GM21723 (cell line): Measurements from ENCODE around the gene MEAF6.

Experiments
- ATAC-seq: cut with Tn5 transposase; IDR thresholded peaks from one replicate; pipeline ENCODE4 v1.9.1; 2021; ENCODE audit warnings: mild to moderate bottlenecking, moderate library complexity; ENCODE audit not compliant: unreplicated experiment

MEAF6 gene

DNA sequence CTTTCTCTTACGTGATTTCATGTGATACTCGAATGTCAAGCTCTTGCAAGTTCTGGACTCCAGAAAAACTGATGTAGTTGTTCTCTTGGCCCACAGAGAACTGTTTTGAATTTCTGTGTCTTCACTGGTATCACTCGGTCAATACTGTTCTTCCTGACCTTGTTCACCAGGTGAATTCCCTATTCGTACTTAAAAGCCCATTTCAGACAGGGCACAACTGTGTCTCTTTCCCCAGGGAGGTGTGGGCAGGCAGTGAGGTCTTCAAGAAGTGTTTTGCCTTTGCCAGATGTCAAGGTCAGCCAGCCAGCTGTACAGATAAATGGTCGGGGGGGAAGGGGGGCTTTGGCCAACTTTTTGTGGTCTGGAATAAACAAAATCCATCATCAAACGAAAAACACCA is 67.7 kb downstream of the MEAF6 start:
- ATAC-seq: no peak

DNA sequence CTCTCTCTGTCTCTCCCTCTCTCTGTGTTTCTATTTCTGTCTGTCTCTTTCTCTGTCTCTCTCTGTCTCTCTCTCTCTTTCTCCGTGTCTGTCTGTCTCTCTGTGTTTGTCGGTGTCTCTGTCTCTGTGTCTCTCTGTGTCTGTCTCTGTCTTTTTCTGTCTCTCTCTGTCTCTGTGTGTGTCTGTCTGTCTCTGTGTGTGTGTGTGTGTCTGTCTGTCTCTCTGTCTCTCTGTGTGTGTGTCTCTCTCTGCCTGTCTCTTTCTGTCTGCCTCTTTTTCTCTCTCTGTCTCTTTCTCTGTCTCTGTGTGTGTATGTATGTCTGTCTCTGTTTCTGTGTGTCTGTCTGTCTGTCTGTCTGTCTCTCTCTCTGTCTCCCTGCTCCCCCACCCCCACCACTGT is 71.9 kb downstream of the MEAF6 start:
- ATAC-seq: no peak
